NCI-H524 (cell line): ENCODE data around the gene TGFBRAP1.
"Not testable (repeated sequence)": the region's sequence is repeated elsewhere in the genome, so short reads cannot be mapped to it uniquely, and the experiment has no call there.

Experiments
- DNase-seq, 2 experiments: peaks; one replicate each; lab custom pipeline; 2025; lab: John Stamatoyannopoulos, UW

The TGFBRAP1 gene

GRCh38 chr2:105274046-105274445 is 55.5 kb downstream of the TGFBRAP1 start:
- DNase-seq = peak in 1 of 2 experiments; percentile 4

GRCh38 chr2:105272176-105272575 is 57.4 kb downstream of the TGFBRAP1 start:
- no peak for DNase-seq

GRCh38 chr2:105271393-105272045 is 58.0 kb downstream of the TGFBRAP1 start:
- no peak for DNase-seq

GRCh38 chr2:105269426-105269825 is 60.1 kb downstream of the TGFBRAP1 start:
- no peak for DNase-seq

- peak; percentile 87 to 95 for DNase-seq
Measured at GRCh38 chr2:105262651-105263091, 66.9 kb downstream of the TGFBRAP1 start.

GRCh38 chr2:105261061-105261460 is 68.5 kb downstream of the TGFBRAP1 start:
- no peak for DNase-seq

- DNase-seq = no peak
Measured at GRCh38 chr2:105258835-105259350, 70.6 kb downstream of the TGFBRAP1 start.

- DNase-seq = no peak
Measured at GRCh38 chr2:105257981-105258380, 71.6 kb downstream of the TGFBRAP1 start.

GRCh38 chr2:105256431-105257047 is 73.0 kb downstream of the TGFBRAP1 start:
- no peak for DNase-seq

GRCh38 chr2:105255979-105256378 is 73.6 kb downstream of the TGFBRAP1 start:
- DNase-seq = no peak

- DNase-seq = no peak
Measured at GRCh38 chr2:105254531-105255210, 74.9 kb downstream of the TGFBRAP1 start.

- peak in 1 of 2 experiments; percentile 8 for DNase-seq
Measured at GRCh38 chr2:105252271-105252670, 77.3 kb downstream of the TGFBRAP1 start.

- not testable (repeated sequence) for DNase-seq
Measured at GRCh38 chr2:105251016-105251648, 78.4 kb downstream of the TGFBRAP1 start.

- DNase-seq = no peak
Measured at GRCh38 chr2:105249891-105250290, 79.6 kb downstream of the TGFBRAP1 start.

- no peak for DNase-seq
Measured at GRCh38 chr2:105249181-105249580, 80.4 kb downstream of the TGFBRAP1 start.

GRCh38 chr2:105248316-105249070 is 81.0 kb downstream of the TGFBRAP1 start:
- no peak for DNase-seq

- no peak for DNase-seq
Measured at GRCh38 chr2:105244451-105244850, 85.1 kb downstream of the TGFBRAP1 start.

GRCh38 chr2:105243961-105244360 is 85.6 kb downstream of the TGFBRAP1 start:
- DNase-seq = peak in 1 of 2 experiments; percentile 41

GRCh38 chr2:105242286-105242993 is 87.1 kb downstream of the TGFBRAP1 start:
- DNase-seq = no peak

- no peak for DNase-seq
Measured at GRCh38 chr2:105241443-105241842, 88.1 kb downstream of the TGFBRAP1 start, which contains the start of gene GPR45. TSS of gene GPR45 (plus strand) at chr2:105241743. CDS start at chr2:105241859, 116 bp downstream.

GRCh38 chr2:105239924-105240323 is 89.6 kb downstream of the TGFBRAP1 start:
- no peak for DNase-seq
